GM12878 (cell line): Measurements from ENCODE around the gene TPK1. TPM values are rescaled to one million over a fixed set of nuclear protein-coding genes. Genes with fewer than 3 reads are reported as not detected.

Source experiments
- ATAC-seq: fragments of 200-7000 bp; cut with Tn5 transposase; 3 replicates; pipeline ENCODE4 v1.9.1; 2020; ENCODE audit warnings: mild to moderate bottlenecking, moderate library complexity
- BruUV-seq: library from RNA; stranded (reverse); fragments of 400-500 nt; replicated peaks from 2 replicates; lab custom pipeline; 2021; lab: Mats Ljungman, UMichigan
- CTCF ChIA-PET: fragments of 300-600 bp; sonication (Branson Sonifier 250); formaldehyde crosslinking; extraction: SDS; loops from one replicate; lab custom pipeline; 2021; ENCODE audit warnings: inconsistent platforms; lab: Yijun Ruan, JAX
- POLR2A ChIA-PET: fragments of 350-600 bp; formaldehyde crosslinking; extraction: SDS; loops from one replicate; lab custom pipeline; 2021; ENCODE audit warnings: inconsistent platforms; lab: Charles Lee
- RAD21 ChIA-PET: fragments of 300-600 bp; sonication (Branson Sonifier 250); formaldehyde crosslinking; loops from one replicate; lab custom pipeline; 2023; ENCODE audit warnings: antibody characterized with exemption; ENCODE audit not compliant: unreplicated experiment; lab: Charles Lee
- SMC1A ChIA-PET: fragments of 300-600 bp; sonication (Branson Sonifier 250); formaldehyde crosslinking; loops from one replicate; lab custom pipeline; 2023; ENCODE audit not compliant: unreplicated experiment, uncharacterized antibody; lab: Charles Lee
- DNase-seq: peaks from one replicate; pipeline ENCODE4 v3.0.0-alpha.2; 2011; ENCODE audit warnings: low read depth, low spot score
- FAIRE-seq: peaks from 3 replicates; lab custom pipeline; 2011; peaks lifted over from hg19 to GRCh38; lab: Jason Lieb, UNC
- H2AFZ ChIP-seq: 2 replicates; pipeline ENCODE4 v1.6.0; 2011; ENCODE audit warnings: low read depth, low read length, control low read depth; ENCODE audit not compliant: control insufficient read depth
- H3K27ac ChIP-seq: 2 replicates; pipeline ENCODE4 v1.5.1; 2011; ENCODE audit warnings: control low read depth; ENCODE audit not compliant: control insufficient read depth, insufficient read depth
- H3K27me3 ChIP-seq, 2 experiments: replicated peaks in 1 of 2; 2 replicates each; pipeline versions ENCODE4 v1.6.0 to v1.6.1; 2011; ENCODE audit warnings: low read length in 1 of 2; ENCODE audit not compliant: control insufficient read depth in 2 of 2, insufficient read depth in 2 of 2
- H3K36me3 ChIP-seq, 2 experiments: 2 replicates each; pipeline ENCODE4 v1.5.1; 2011; ENCODE audit warnings: low read length in 1 of 2; ENCODE audit not compliant: control insufficient read depth in 2 of 2, insufficient read depth in 2 of 2
- H3K4me1 ChIP-seq: 2 replicates; pipeline ENCODE4 v1.6.1; 2011; ENCODE audit warnings: mild to moderate bottlenecking, low read length, moderate library complexity, mixed read lengths; ENCODE audit not compliant: control insufficient read depth, insufficient read depth
- H3K4me2 ChIP-seq: 2 replicates; pipeline ENCODE4 v1.6.0; 2011; ENCODE audit warnings: control low read depth; ENCODE audit not compliant: control insufficient read depth, insufficient read depth
- H3K4me3 ChIP-seq: fragments of 200-600 bp; sonication (generic); 2 replicates; pipeline ENCODE4 v1.5.1; 2016
- H3K79me2 ChIP-seq: 2 replicates; pipeline ENCODE4 v1.6.0; 2011; ENCODE audit warnings: low read length; ENCODE audit not compliant: control insufficient read depth, insufficient read depth
- H3K9ac ChIP-seq: 2 replicates; pipeline ENCODE4 v1.8.0; 2011; ENCODE audit warnings: low read length, control low read depth, mixed read lengths; ENCODE audit not compliant: control insufficient read depth, insufficient read depth
- H3K9me3 ChIP-seq: replicated peaks from 3 replicates; pipeline ENCODE4 v1.5.1; 2011; ENCODE audit warnings: mild to moderate bottlenecking, low read length; ENCODE audit not compliant: control insufficient read depth, insufficient read depth
- H4K20me1 ChIP-seq: 2 replicates; pipeline ENCODE4 v1.6.0; 2011; ENCODE audit not compliant: control insufficient read depth, insufficient read depth
- FOS ChIP-seq: IDR thresholded peaks from 3 replicates; pipeline ENCODE4 v1.6.1; 2011; ENCODE audit warnings: borderline replicate concordance; ENCODE audit not compliant: insufficient read length; ENCODE audit errors: extremely low read depth
- MEF2A ChIP-seq: IDR thresholded peaks from 2 replicates; pipeline ENCODE4 v1.6.1; 2011; ENCODE audit warnings: low read depth, mild to moderate bottlenecking, low read length, moderate library complexity; ENCODE audit not compliant: insufficient read depth
- NR2C2 ChIP-seq: IDR thresholded peaks from 2 replicates; pipeline ENCODE4 v1.6.1; 2011; ENCODE audit warnings: borderline replicate concordance, low read depth; ENCODE audit not compliant: control insufficient read depth, insufficient read length
- RELA ChIP-seq: fragments of 450-650 bp; IDR thresholded peaks from 2 replicates; pipeline ENCODE4 v1.8.0; 2014; ENCODE audit warnings: borderline replicate concordance; ENCODE audit not compliant: partially characterized antibody
- SKIL ChIP-seq: fragments of 450-650 bp; IDR thresholded peaks from 2 replicates; pipeline ENCODE4 v1.6.1; 2017; ENCODE audit warnings: mild to moderate bottlenecking, low read depth, inconsistent platforms; ENCODE audit not compliant: poor library complexity, severe bottlenecking
- SPI1 ChIP-seq: IDR thresholded peaks from 2 replicates; pipeline ENCODE4 v1.6.1; 2011; ENCODE audit warnings: low read depth, mild to moderate bottlenecking, low read length, moderate library complexity, borderline replicate concordance; ENCODE audit not compliant: insufficient read depth
- SUPT20H ChIP-seq: IDR thresholded peaks from 2 replicates; pipeline ENCODE4 v1.6.1; 2011; ENCODE audit warnings: low read depth, mild to moderate bottlenecking, low read length, moderate library complexity, borderline replicate concordance; ENCODE audit not compliant: control insufficient read depth
- SUZ12 ChIP-seq: fragments of 200-600 bp; sonication (generic); IDR thresholded peaks from one replicate; pipeline ENCODE4 v1.6.1; 2018; ENCODE audit warnings: antibody characterized with exemption, mild to moderate bottlenecking; ENCODE audit not compliant: unreplicated experiment
- WGBS: methylation state at CpG from one replicate; pipeline ENCODE4 v1.1.6; 2016; ENCODE audit warnings: low lambda C conversion rate; ENCODE audit not compliant: insufficient replicate concordance, insufficient coverage; ENCODE audit errors: missing lambda C conversion rate; 5-methylcytosine and 5-hydroxymethylcytosine counted together
- in situ Hi-C: fragments of 300-500 bp; cut with MboI; formaldehyde crosslinking; loops from 9 replicates; pipeline ENCODE4 v1.14.3; 2018; ENCODE audit warnings: mixed read lengths
- intact Hi-C: fragments of 100-400 bp; cut with micrococcal nuclease; formaldehyde crosslinking; loops from one replicate; pipeline ENCODE4 v1.14.2; 2022; ENCODE audit not compliant: unreplicated experiment
- polyA plus RNA-seq, 11 experiments: library from polyadenylated mRNA; depleted of rRNA in 4 of 11; unstranded in 6 of 11; stranded (reverse) in 5 of 11; fragments of >200 nt; fragmentation: Nextera tagmentation in 4 of 11; fragmentation: Illumina TruSeq in 1 of 11; extraction: Ambion mirVana in 4 of 11; extraction: Trizol in 1 of 11; gene quantifications; 1 replicate in 1 of 11; 2 replicates in 10 of 11; pipeline versions ENCODE4 v1.2.1 to v1.2.3, GENCODE V29; 2011 to 2016; ENCODE audit warnings: inconsistent platforms in 2 of 11, missing spikeins in 2 of 11, low read depth in 1 of 11
- total RNA-seq, 4 experiments: library from RNA; depleted of rRNA in 3 of 4; stranded (reverse); fragments of >200 nt in 3 of 4; fragmentation: Illumina TruSeq in 1 of 4; extraction: Trizol in 1 of 4; gene quantifications; 2 replicates each; pipeline versions ENCODE4 v1.2.1 to v1.2.3, GENCODE V29; 2013 to 2021
- TF ChIP-seq, protein P1 (sequence below): IDR thresholded peaks from 2 replicates; pipeline ENCODE4 v1.6.1; 2012; ENCODE audit warnings: low read length, inconsistent platforms

The TPK1 gene
- total and polyA plus RNA-seq, 10 of the 15 experiments (the other 5 are each of a cell fraction or from before 2014, with no cell fraction given): 7.1 to 19.0 (median 9.3) TPM

- ATAC-seq: no peak
- H4K20me1 ChIP-seq: no peaks in the 10 kb centered on the region
- DNase-seq: no peak
- H3K9me3 ChIP-seq: no peaks in the 10 kb centered on the region; the same call in 2 of the 3 replicates
- no peaks in the 10 kb centered on the region for H3K4me1 ChIP-seq
- no peak overlapping the region for H2AFZ ChIP-seq
- H3K4me3 ChIP-seq: no peak overlapping the region
- WGBS: 82% methylated on average over 5 of the region's 5 CpGs
- intact Hi-C loops (no loop called here), in situ Hi-C loops (no loop called here)
- no peak overlapping the region for H3K9ac ChIP-seq
- H3K79me2 ChIP-seq: no peaks in the 10 kb centered on the region
- no peak overlapping the region for H3K4me2 ChIP-seq
- FAIRE-seq: no peak
- no peaks in the 10 kb centered on the region for H3K36me3 ChIP-seq
- no peak overlapping the region for H3K27ac ChIP-seq
- no peaks in the 10 kb centered on the region for H3K27me3 ChIP-seq
- RAD21 ChIA-PET: no interaction called here
- CTCF ChIA-PET: no interaction called here
- POLR2A ChIA-PET: no interaction called here
- TF ChIP-seq SKIL (no peak), MEF2A (no peak), SPI1 (no peak), NR2C2 (no peak), RELA (no peak), FOS (no peak), SUPT20H (no peak), SUZ12 (no peak)
- TF ChIP-seq, protein P1, sequence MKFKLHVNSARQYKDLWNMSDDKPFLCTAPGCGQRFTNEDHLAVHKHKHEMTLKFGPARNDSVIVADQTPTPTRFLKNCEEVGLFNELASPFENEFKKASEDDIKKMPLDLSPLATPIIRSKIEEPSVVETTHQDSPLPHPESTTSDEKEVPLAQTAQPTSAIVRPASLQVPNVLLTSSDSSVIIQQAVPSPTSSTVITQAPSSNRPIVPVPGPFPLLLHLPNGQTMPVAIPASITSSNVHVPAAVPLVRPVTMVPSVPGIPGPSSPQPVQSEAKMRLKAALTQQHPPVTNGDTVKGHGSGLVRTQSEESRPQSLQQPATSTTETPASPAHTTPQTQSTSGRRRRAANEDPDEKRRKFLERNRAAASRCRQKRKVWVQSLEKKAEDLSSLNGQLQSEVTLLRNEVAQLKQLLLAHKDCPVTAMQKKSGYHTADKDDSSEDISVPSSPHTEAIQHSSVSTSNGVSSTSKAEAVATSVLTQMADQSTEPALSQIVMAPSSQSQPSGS: no peak
- BruUV-seq: no TSS peak
- SMC1A ChIA-PET: no interaction called here
Observed at GRCh38 chr7:144796919-144797318, 38.9 kb downstream of the TPK1 start.
